ENCODE measurements around the gene ARFGEF3. TPM values are rescaled to one million over a fixed set of nuclear protein-coding genes. Genes with fewer than 3 reads are reported as not detected.

Gene ARFGEF3
- total RNA-seq, 3 donors from 2014 or later, result 1.9 to 28.1 (median 22.0) TPM

DNA sequence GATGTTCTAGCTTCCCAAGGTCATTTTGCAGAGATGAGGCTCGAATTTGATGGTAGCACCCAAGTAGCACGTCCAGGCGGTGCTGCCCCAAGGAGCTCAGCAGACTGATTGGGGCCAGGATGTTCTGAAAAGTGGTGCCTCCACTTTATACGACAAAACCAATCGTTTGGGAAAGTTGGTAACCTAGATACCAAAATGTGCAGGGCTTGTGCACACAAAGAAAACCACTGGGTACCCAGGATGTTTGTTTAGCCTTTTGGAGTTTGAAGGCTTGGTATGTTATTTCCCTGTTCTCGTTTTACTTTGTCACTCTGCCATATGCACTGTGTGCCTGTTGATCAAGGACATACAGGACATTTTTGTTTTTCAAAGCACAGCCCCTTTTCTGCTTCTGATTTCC, 97.3 kb downstream of the ARFGEF3 start:
- Histone ChIP-seq H3K36me3 (no peaks in the 10 kb centered on the region), H3K27ac (peak overlapping the region; percentile 42 to 44), H3K4me3 (no peak overlapping the region), H3K9me3 (no peaks in the 10 kb centered on the region), H3K27me3 (no peaks in the 10 kb centered on the region), H3K4me1 (no peaks in the 10 kb centered on the region)
- intact Hi-C loops (cut with DNase I; ENCODE audit: low total_unique reads), result no loop called here
- no peak for DNase-seq (ENCODE audit: low spot score in 2 of 2)
- TF ChIP-seq POLR2AphosphoS5 (IDR thresholded peaks at IDR 0.05), result no peak
- TF ChIP-seq POLR2A (IDR thresholded peaks at IDR 0.05), result no peak
- TF ChIP-seq, protein P1, sequence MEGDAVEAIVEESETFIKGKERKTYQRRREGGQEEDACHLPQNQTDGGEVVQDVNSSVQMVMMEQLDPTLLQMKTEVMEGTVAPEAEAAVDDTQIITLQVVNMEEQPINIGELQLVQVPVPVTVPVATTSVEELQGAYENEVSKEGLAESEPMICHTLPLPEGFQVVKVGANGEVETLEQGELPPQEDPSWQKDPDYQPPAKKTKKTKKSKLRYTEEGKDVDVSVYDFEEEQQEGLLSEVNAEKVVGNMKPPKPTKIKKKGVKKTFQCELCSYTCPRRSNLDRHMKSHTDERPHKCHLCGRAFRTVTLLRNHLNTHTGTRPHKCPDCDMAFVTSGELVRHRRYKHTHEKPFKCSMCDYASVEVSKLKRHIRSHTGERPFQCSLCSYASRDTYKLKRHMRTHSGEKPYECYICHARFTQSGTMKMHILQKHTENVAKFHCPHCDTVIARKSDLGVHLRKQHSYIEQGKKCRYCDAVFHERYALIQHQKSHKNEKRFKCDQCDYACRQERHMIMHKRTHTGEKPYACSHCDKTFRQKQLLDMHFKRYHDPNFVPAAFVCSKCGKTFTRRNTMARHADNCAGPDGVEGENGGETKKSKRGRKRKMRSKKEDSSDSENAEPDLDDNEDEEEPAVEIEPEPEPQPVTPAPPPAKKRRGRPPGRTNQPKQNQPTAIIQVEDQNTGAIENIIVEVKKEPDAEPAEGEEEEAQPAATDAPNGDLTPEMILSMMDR (IDR thresholded peaks at IDR 0.05), result no peak

DNA sequence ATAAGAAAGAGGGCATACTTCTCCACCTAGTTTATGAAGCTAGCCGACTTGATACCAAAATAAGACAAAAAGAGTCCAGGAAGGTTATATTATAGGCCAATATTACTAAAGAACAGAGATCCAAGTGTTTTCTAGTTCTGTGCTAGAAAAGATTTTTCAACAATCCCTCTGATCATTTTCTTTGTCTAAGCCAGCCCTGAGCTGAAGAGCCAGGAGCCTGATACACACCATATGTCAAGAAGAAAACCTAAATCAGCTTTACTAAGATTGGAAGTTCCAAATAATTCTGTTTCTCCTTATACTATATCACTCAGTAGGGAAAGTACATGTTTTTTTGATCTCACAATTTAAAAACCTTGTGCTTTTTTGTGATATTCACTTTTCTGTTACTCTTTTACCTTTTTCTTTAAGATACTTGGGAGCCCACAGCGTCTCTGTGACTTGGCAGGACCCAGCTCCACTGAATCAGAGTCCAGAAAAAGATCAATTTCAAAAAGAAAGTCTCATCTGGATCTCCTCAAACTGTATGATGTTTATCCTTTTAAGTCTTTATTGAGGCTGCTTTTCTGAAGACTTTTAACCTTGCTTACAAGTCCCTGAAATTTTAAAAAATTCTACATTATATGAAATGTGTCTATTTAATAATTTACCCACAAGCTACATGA, 99.5 kb downstream of the ARFGEF3 start:
- no peak overlapping the region for H3K27ac ChIP-seq
- no peak for DNase-seq (ENCODE audit: low spot score in 2 of 2)
- intact Hi-C loops (cut with DNase I; ENCODE audit: low total_unique reads), result no loop called here

DNA sequence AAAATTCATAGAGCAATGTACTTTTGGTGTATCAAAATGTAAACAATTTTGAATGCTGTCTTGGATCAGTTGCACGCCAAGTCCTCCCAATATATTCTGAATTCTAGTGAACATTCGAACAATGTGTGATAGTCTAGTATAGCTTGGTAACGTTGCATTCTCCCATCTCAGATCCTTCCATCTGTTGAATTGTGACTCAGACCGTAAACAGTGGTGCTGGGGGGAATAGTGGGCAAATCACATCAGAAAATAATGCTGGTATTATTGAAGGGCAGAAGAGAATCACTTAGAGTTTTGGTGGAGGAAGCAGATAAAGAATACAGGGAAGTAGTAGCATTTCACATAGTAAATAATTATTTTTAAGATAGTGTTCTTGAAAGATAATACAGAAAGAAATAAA, 102.2 kb downstream of the ARFGEF3 start:
- no peak for DNase-seq (ENCODE audit: low spot score in 2 of 2)
- intact Hi-C loops (cut with DNase I; ENCODE audit: low total_unique reads), result no loop called here
- Histone ChIP-seq H3K4me1 (no peaks in the 10 kb centered on the region), H3K27me3 (no peaks in the 10 kb centered on the region), H3K4me3 (no peak overlapping the region), H3K36me3 (no peaks in the 10 kb centered on the region), H3K9me3 (no peaks in the 10 kb centered on the region), H3K27ac (no peak overlapping the region)
- TF ChIP-seq POLR2A (IDR thresholded peaks at IDR 0.05) (no peak), POLR2AphosphoS5 (IDR thresholded peaks at IDR 0.05) (no peak)
- TF ChIP-seq, protein P1 (IDR thresholded peaks at IDR 0.05), result no peak

More for the DNA sequence above, 99.5 kb downstream of the ARFGEF3 start:
- TF ChIP-seq POLR2AphosphoS5 (IDR thresholded peaks at IDR 0.05), result no peak
- TF ChIP-seq, protein P1 (IDR thresholded peaks at IDR 0.05), result no peak
- no peaks in the 10 kb centered on the region for H3K4me1 ChIP-seq
- H3K36me3 ChIP-seq, result no peaks in the 10 kb centered on the region
- no peaks in the 10 kb centered on the region for H3K9me3 ChIP-seq
- no peak overlapping the region for H3K4me3 ChIP-seq
- H3K27me3 ChIP-seq, result no peaks in the 10 kb centered on the region

- DNase-seq (ENCODE audit: low spot score in 2 of 2), result no peak
- intact Hi-C loops (cut with DNase I; ENCODE audit: low total_unique reads), result no loop called here
Observed at GRCh38 chr6:138264372-138264880, 102.7 kb downstream of the ARFGEF3 start.

DNA sequence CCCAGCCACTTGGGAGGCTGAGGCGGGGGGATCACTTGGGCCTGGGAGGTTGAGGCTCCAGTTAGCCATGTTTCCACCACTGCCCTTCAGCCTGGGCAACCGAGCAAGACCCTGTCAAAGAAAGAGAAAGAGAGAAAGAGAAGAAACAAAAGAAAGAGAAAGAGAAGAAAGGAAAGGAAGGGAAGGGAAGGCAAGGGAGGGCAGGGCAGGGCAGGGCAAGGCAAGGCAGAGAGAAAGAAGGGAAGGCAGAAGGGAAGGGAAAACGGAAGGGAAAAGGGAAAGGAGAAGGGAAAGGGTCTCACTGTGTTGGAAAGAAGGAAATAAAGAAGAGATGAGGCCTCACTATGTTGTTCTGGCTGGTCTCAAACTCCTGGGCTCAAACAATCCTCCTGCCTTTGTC, 104.4 kb downstream of the ARFGEF3 start:
- no peaks in the 10 kb centered on the region for H3K4me1 ChIP-seq
- TF ChIP-seq POLR2A (IDR thresholded peaks at IDR 0.05), result no peak
- TF ChIP-seq POLR2AphosphoS5 (IDR thresholded peaks at IDR 0.05), result no peak
- TF ChIP-seq, protein P1 (IDR thresholded peaks at IDR 0.05), result no peak
- H3K36me3 ChIP-seq, result no peaks in the 10 kb centered on the region
- H3K4me3 ChIP-seq, result no peak overlapping the region
- no peak for DNase-seq (ENCODE audit: low spot score in 2 of 2)
- no peaks in the 10 kb centered on the region for H3K27me3 ChIP-seq
- no peak overlapping the region for H3K27ac ChIP-seq
- no peaks in the 10 kb centered on the region for H3K9me3 ChIP-seq
- intact Hi-C loops (cut with DNase I; ENCODE audit: low total_unique reads), result no loop called here

More at GRCh38 chr6:138264372-138264880, 102.7 kb downstream of the ARFGEF3 start:
- Histone ChIP-seq H3K9me3 (no peaks in the 10 kb centered on the region), H3K27me3 (no peaks in the 10 kb centered on the region), H3K36me3 (no peaks in the 10 kb centered on the region), H3K27ac (no peak overlapping the region), H3K4me3 (no peak overlapping the region), H3K4me1 (no peaks in the 10 kb centered on the region)
- no peak for TF ChIP-seq POLR2AphosphoS5 (IDR thresholded peaks at IDR 0.05)

Data from breast epithelium (tissue), 4 donors.